H1 (cell line): ENCODE data around the gene PLD2.
"Not testable (repeated sequence)": the region's sequence is repeated elsewhere in the genome, so short reads cannot be mapped to it uniquely, and the experiment has no call there.

Experiments
- CHD1 ChIP-seq: IDR thresholded peaks from 2 replicates; pipeline ENCODE4 v1.6.1; 2012; ENCODE audit warnings: low read depth, low read length, improper control_type of control experiment
- CTCF ChIP-seq, 3 experiments: IDR thresholded peaks; 1 replicate in 2 of 3; 2 replicates in 1 of 3; pipeline versions ENCODE4 v1.5.1 to v1.6.1; 2011; ENCODE audit warnings: low read length in 3 of 3, mild to moderate bottlenecking in 3 of 3, inconsistent platforms in 2 of 3, low read depth in 1 of 3, moderate library complexity in 1 of 3; ENCODE audit not compliant: insufficient read depth in 1 of 3; ENCODE audit errors: control extremely low read depth in 1 of 3
- EGR1 ChIP-seq: IDR thresholded peaks from 2 replicates; pipeline ENCODE4 v1.6.1; 2011; ENCODE audit warnings: low read depth, low read length, borderline replicate concordance
- HDAC6 ChIP-seq: IDR thresholded peaks from one replicate; pipeline ENCODE4 v1.7.1; 2012; ENCODE audit warnings: low read depth, mild to moderate bottlenecking, inconsistent platforms, low read length, moderate library complexity
- POLR2A ChIP-seq, 2 experiments: IDR thresholded peaks; 1 replicate in 1 of 2; 2 replicates in 1 of 2; pipeline ENCODE4 v1.6.1; 2011; ENCODE audit warnings: low read depth in 2 of 2, low read length in 2 of 2, mild to moderate bottlenecking in 2 of 2; ENCODE audit errors: control extremely low read depth in 1 of 2
- SP2 ChIP-seq: IDR thresholded peaks from 2 replicates; pipeline ENCODE4 v1.6.1; 2012; ENCODE audit warnings: mild to moderate bottlenecking, low read length, inconsistent platforms
- ZNF274 ChIP-seq: IDR thresholded peaks from 2 replicates; pipeline ENCODE4 v1.7.0; 2012; ENCODE audit warnings: low read length, borderline replicate concordance; ENCODE audit errors: extremely low read depth
- TF ChIP-seq, protein P1 (sequence below): IDR thresholded peaks from 2 replicates; pipeline ENCODE4 v1.6.1; 2012; ENCODE audit warnings: low read length, inconsistent platforms

DNA sequence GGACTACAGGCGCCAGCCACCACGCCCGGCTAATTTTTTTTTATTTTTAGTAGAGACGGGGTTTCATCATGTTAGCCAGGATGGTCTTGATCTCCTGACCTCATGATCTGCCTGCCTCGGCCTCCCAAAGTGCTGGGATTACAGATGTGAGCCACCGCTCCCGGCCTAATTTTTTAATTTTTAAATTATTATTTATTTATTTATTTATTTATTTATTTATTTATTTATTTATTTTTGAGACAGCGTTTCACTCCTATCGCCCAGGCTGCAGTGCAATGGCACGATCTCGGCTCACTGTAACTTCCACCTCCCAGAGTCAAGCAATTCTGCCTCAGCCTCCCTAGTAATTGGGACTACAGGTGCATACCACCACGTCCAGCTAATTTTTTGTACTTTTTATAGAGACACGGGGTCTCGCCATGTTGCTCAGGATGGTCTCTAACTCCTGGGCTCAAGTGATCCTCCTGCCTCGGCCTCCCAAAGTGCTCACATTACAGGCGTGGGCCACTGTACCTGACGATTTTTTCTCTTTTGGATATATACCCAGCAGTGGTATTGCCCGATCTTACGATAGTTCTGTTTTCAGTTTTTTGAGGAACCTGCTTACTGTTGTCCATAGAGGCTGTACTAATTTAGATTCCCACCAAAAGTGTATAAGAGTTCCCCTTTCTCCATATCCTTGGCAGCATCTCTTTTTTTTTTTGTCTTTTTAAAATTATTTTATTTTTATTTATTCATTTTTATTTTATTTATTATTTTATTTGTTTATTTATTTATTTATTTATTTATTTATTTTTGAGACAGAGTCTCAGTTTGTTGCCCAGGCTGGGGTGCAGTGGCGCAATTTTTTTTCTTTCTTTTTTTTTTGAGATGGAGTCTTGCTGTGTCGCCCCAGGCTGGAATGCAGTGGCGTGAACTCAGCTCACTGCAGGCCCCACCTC lies 62.4 kb downstream of the PLD2 start:
- not testable (repeated sequence) for TF ChIP-seq CTCF (IDR thresholded peaks at IDR 0.05; ENCODE audit: control extremely low read depth in 1 of 3, insufficient read depth in 1 of 3, low read depth in 1 of 3, low read length in 3 of 3); ZNF274; POLR2A (IDR thresholded peaks at IDR 0.05; ENCODE audit: control extremely low read depth in 1 of 2, low read depth in 2 of 2, low read length in 2 of 2); EGR1; HDAC6; CHD1; SP2
- TF ChIP-seq, protein P1, sequence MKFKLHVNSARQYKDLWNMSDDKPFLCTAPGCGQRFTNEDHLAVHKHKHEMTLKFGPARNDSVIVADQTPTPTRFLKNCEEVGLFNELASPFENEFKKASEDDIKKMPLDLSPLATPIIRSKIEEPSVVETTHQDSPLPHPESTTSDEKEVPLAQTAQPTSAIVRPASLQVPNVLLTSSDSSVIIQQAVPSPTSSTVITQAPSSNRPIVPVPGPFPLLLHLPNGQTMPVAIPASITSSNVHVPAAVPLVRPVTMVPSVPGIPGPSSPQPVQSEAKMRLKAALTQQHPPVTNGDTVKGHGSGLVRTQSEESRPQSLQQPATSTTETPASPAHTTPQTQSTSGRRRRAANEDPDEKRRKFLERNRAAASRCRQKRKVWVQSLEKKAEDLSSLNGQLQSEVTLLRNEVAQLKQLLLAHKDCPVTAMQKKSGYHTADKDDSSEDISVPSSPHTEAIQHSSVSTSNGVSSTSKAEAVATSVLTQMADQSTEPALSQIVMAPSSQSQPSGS = not testable (repeated sequence)
